B cell (primary cell): ENCODE data around the gene GRIP1. TPM values are rescaled to one million over a fixed set of nuclear protein-coding genes. Genes with fewer than 3 reads are reported as not detected.

Source experiments
- ATAC-seq: fragments of 200-7000 bp; cut with Tn5 transposase; one replicate; pipeline ENCODE4 v1.10.0; 2021; ENCODE audit warnings: low read depth, mild to moderate bottlenecking, moderate number of reproducible peaks, moderate library complexity
- CTCF ChIA-PET: fragments of 350-600 bp; sonication (Branson Sonifier 250); formaldehyde crosslinking; loops from one replicate; lab custom pipeline; 2021; ENCODE audit warnings: antibody characterized with exemption, inconsistent platforms; lab: Charles Lee
- POLR2A ChIA-PET: fragments of 350-600 bp; sonication (Branson Sonifier 250); formaldehyde crosslinking; loops from one replicate; lab custom pipeline; 2021; ENCODE audit warnings: antibody characterized with exemption; lab: Charles Lee
- DNase-seq: peaks from one replicate; pipeline ENCODE4 v3.0.0; 2013
- H2AFZ ChIP-seq: 2 replicates; pipeline ENCODE4 v1.6.1; 2012; ENCODE audit warnings: mild to moderate bottlenecking, low read depth, low read length; ENCODE audit not compliant: insufficient read depth, poor library complexity, severe bottlenecking
- H3K27ac ChIP-seq, 2 donors: 1 replicate in 1 of 2; 2 replicates in 1 of 2; pipeline ENCODE4 v1.5.1; 2012 to 2013; ENCODE audit warnings: low read length in 2 of 2, mild to moderate bottlenecking in 2 of 2, moderate library complexity in 1 of 2
- H3K27me3 ChIP-seq, 4 experiments: fragments of 200-600 bp in 1 of 4; sonication (generic) in 1 of 4; replicated peaks in 1 of 4; 1 replicate in 2 of 4; 2 replicates in 2 of 4; pipeline versions ENCODE4 v1.6.1 to v1.7.0; 2013 to 2016; ENCODE audit warnings: low read length in 3 of 4, mild to moderate bottlenecking in 2 of 4, mixed read lengths in 1 of 4, moderate library complexity in 1 of 4; ENCODE audit not compliant: insufficient read depth in 4 of 4, control insufficient read depth in 3 of 4; ENCODE audit errors: control extremely low read depth in 1 of 4
- H3K36me3 ChIP-seq, 2 experiments: replicated peaks in 1 of 2; 1 replicate in 1 of 2; 2 replicates in 1 of 2; pipeline versions ENCODE4 v1.6.1 to v1.7.1; 2013; ENCODE audit warnings: low read length in 1 of 2; ENCODE audit not compliant: insufficient read depth in 2 of 2, control insufficient read depth in 1 of 2; ENCODE audit errors: control extremely low read depth in 1 of 2, extremely low read depth in 1 of 2
- H3K4me1 ChIP-seq, 2 donors: fragments of 200-600 bp in 1 of 2; sonication (generic) in 1 of 2; 1 replicate in 1 of 2; 2 replicates in 1 of 2; pipeline versions ENCODE4 v1.5.1 to v1.6.1; 2013 to 2017; ENCODE audit warnings: low read length in 2 of 2; ENCODE audit not compliant: control insufficient read depth in 2 of 2, insufficient read depth in 2 of 2
- H3K4me2 ChIP-seq: replicated peaks from 2 replicates; pipeline ENCODE3; 2012; ENCODE audit warnings: mild to moderate bottlenecking, low read depth, low read length; ENCODE audit not compliant: poor library complexity, severe bottlenecking
- H3K4me3 ChIP-seq, 5 experiments: fragments of 200-600 bp in 1 of 5; sonication (generic) in 1 of 5; 1 replicate in 3 of 5; 2 replicates in 2 of 5; pipeline versions ENCODE4 v1.5.1 to v1.7.0; 2011 to 2016; ENCODE audit warnings: low read length in 4 of 5, mild to moderate bottlenecking in 4 of 5, low read depth in 2 of 5, control low read depth in 1 of 5, moderate library complexity in 1 of 5; ENCODE audit not compliant: insufficient read depth in 1 of 5; ENCODE audit errors: control extremely low read depth in 1 of 5, extremely low read depth in 1 of 5
- H3K79me2 ChIP-seq: fragments of 200-600 bp; sonication (generic); one replicate; pipeline ENCODE4 v1.6.0; 2016; ENCODE audit warnings: low read length; ENCODE audit not compliant: control insufficient read depth, insufficient read depth
- H3K9ac ChIP-seq: fragments of 200-600 bp; sonication (generic); 2 replicates; pipeline ENCODE4 v1.6.1; 2017; ENCODE audit warnings: mild to moderate bottlenecking, low read length, moderate library complexity
- H3K9me3 ChIP-seq, 3 donors: one replicate each; pipeline versions ENCODE4 v1.6.1 to v1.7.1; 2013; ENCODE audit warnings: low read length in 2 of 3; ENCODE audit not compliant: control insufficient read depth in 2 of 3, insufficient read depth in 1 of 3; ENCODE audit errors: control extremely low read depth in 1 of 3
- H4K20me1 ChIP-seq: 2 replicates; pipeline ENCODE4 v1.6.0; 2012; ENCODE audit warnings: mild to moderate bottlenecking, low read length; ENCODE audit not compliant: insufficient read depth, control insufficient read depth, poor library complexity, severe bottlenecking
- H3K27ac Mint-ChIP-seq: one replicate; pipeline ENCODE4 v1.8.0; 2021; ENCODE audit warnings: mixed read lengths
- H3K27me3 Mint-ChIP-seq: one replicate; pipeline ENCODE4 v1.8.0; 2021; ENCODE audit warnings: mixed read lengths
- H3K4me1 Mint-ChIP-seq: one replicate; pipeline ENCODE4 v1.8.0; 2021; ENCODE audit warnings: mixed read lengths
- H3K4me3 Mint-ChIP-seq: one replicate; pipeline ENCODE4 v1.8.0; 2021; ENCODE audit warnings: mixed read lengths
- H3K9me3 Mint-ChIP-seq: one replicate; pipeline ENCODE4 v1.8.0; 2022; ENCODE audit warnings: mixed read lengths; ENCODE audit not compliant: insufficient read depth
- CTCF ChIP-seq: fragments of 200-600 bp; IDR thresholded peaks from one replicate; pipeline ENCODE4 v1.8.0; 2022; ENCODE audit warnings: antibody characterized with exemption, mild to moderate bottlenecking
- EZH2 ChIP-seq: IDR thresholded peaks from 2 replicates; pipeline ENCODE4 v1.6.1; 2012; ENCODE audit warnings: borderline replicate concordance, low read depth, mild to moderate bottlenecking, moderate library complexity, low read length; ENCODE audit not compliant: insufficient read depth, poor library complexity, severe bottlenecking
- WGBS: methylation state at CpG from one replicate; pipeline ENCODE4 v1.1.5; 2013; ENCODE audit warnings: missing lambda C conversion rate; ENCODE audit not compliant: insufficient coverage; 5-methylcytosine and 5-hydroxymethylcytosine counted together
- intact Hi-C: fragments of 100-400 bp; cut with micrococcal nuclease; formaldehyde crosslinking; loops from one replicate; pipeline ENCODE4 v1.10.0; 2022
- polyA plus RNA-seq: library from polyadenylated mRNA; depleted of rRNA; stranded (reverse); fragments of >200 nt; gene quantifications from 2 replicates; pipeline ENCODE4 v1.2.3, GENCODE V29; 2012
- total RNA-seq, 2 donors: library from RNA; stranded (reverse); fragments of 120-200 nt in 1 of 2; gene quantifications; 1 replicate in 1 of 2; 2 replicates in 1 of 2; pipeline versions ENCODE4 v1.2.3 to v1.2.4, GENCODE V29; 2013 to 2022

Gene GRIP1
- total and polyA plus RNA-seq, 2 donors (not counting 1 experiment from before 2014, with no cell fraction given): 0.22 TPM; not detected in 1

GRCh38 chr12:66620026-66620425 is 58.9 kb downstream of the GRIP1 start:
- intact Hi-C loops: loop anchor here (5.0 kb wide), 1 partner anchor 42 kb away; no protein-coding TSS in a partner anchor

GRCh38 chr12:66617991-66618390 is 60.9 kb downstream of the GRIP1 start:
- Histone ChIP-seq H3K79me2 (no peaks in the 10 kb centered on the region), H3K4me2 (no peak overlapping the region), H3K4me1 (peaks cover 16 to 25% of the 10 kb centered on the region in 2 donors), H3K4me3 (no peak overlapping the region), H3K9me3 (no peaks in the 10 kb centered on the region), H3K27ac (no peak overlapping the region), H3K36me3 (no peaks in the 10 kb centered on the region), H3K9ac (no peak overlapping the region), H2AFZ (no peak overlapping the region), H4K20me1 (no peaks in the 10 kb centered on the region), H3K27me3 (no peaks in the 10 kb centered on the region)
- Mint-ChIP-seq H3K4me3 (no peak overlapping the region), H3K27me3 (no peaks in the 10 kb centered on the region), H3K4me1 (peaks cover 46% of the 10 kb centered on the region), H3K9me3 (no peaks in the 10 kb centered on the region), H3K27ac (no peak overlapping the region)
- ATAC-seq (no peak), DNase-seq (no peak)
- intact Hi-C loops: no loop called here
- ChIA-PET POLR2A (no interaction called here), CTCF (interaction anchor here (0.8 kb wide), 1 partner anchor 10 kb away, joined by 3 read pairs; no protein-coding TSS in a partner anchor)
- no peak for TF ChIP-seq CTCF
- TF ChIP-seq EZH2: no peak
- WGBS: no CpG with 5 or more reads among the region's 3 CpGs

More at GRCh38 chr12:66620026-66620425, 58.9 kb downstream of the GRIP1 start:
- no peak for DNase-seq
- no peak overlapping the region for H3K9ac ChIP-seq
- no peaks in the 10 kb centered on the region for H4K20me1 ChIP-seq
- H3K36me3 ChIP-seq: no peaks in the 10 kb centered on the region
- H2AFZ ChIP-seq: no peak overlapping the region
- Mint-ChIP-seq H3K27ac (no peak overlapping the region), H3K4me3 (no peak overlapping the region), H3K9me3 (no peaks in the 10 kb centered on the region), H3K4me1 (peaks cover 60% of the 10 kb centered on the region), H3K27me3 (no peaks in the 10 kb centered on the region)
- no peak overlapping the region for H3K27ac ChIP-seq
- POLR2A ChIA-PET: no interaction called here
- no peaks in the 10 kb centered on the region for H3K27me3 ChIP-seq
- CTCF ChIA-PET: no interaction called here
- peaks cover 23 to 40% of the 10 kb centered on the region in 2 donors for H3K4me1 ChIP-seq
- no CpG with 5 or more reads among the region's 1 CpG for WGBS
- ATAC-seq: no peak
- no peaks in the 10 kb centered on the region for H3K79me2 ChIP-seq
- no peak for TF ChIP-seq CTCF
- no peak for TF ChIP-seq EZH2
- no peaks in the 10 kb centered on the region for H3K9me3 ChIP-seq
- H3K4me3 ChIP-seq: no peak overlapping the region
- H3K4me2 ChIP-seq: no peak overlapping the region
